ENCODE results near the gene TMX1. TPM values are rescaled to one million over a fixed set of nuclear protein-coding genes. Genes with fewer than 3 reads are reported as not detected.
"Not testable (repeated sequence)": the region's sequence is repeated elsewhere in the genome, so short reads cannot be mapped to it uniquely, and the experiment has no call there.

TMX1 gene
- total and polyA plus RNA-seq, 4 donors = 28.2 to 45.4 (median 38.0) TPM

GRCh38 chr14:51209457-51209856, 30.6 kb upstream of the TMX1 start:
- Histone ChIP-seq H3K4me1 (ENCODE audit: control insufficient read depth, insufficient read depth, low read length) (no peaks in the 10 kb centered on the region), H3K9me3 (ENCODE audit: control insufficient read depth, insufficient read depth, low read length) (no peaks in the 10 kb centered on the region), H3K4me3 (ENCODE audit: low read depth, low read length) (no peak overlapping the region), H3K27me3 (ENCODE audit: control insufficient read depth, insufficient read depth, low read length) (no peaks in the 10 kb centered on the region), H3K27ac (ENCODE audit: low read depth, low read length) (no peak overlapping the region), H3K36me3 (ENCODE audit: control insufficient read depth, insufficient read depth, low read length) (no peaks in the 10 kb centered on the region)
- WGBS (ENCODE audit: insufficient coverage) = 67% methylated on average over 1 of the region's 1 CpG
- no peak for DNase-seq (ENCODE audit: low read depth in 4 of 6, low spot score in 6 of 6)

GRCh38 chr14:51210594-51210993, 29.5 kb upstream of the TMX1 start:
- WGBS (ENCODE audit: insufficient coverage) = 67% methylated on average over 1 of the region's 1 CpG
- no peak for DNase-seq (ENCODE audit: low read depth in 4 of 6, low spot score in 6 of 6)
- Histone ChIP-seq H3K27me3 (ENCODE audit: control insufficient read depth, insufficient read depth, low read length) (no peaks in the 10 kb centered on the region), H3K36me3 (ENCODE audit: control insufficient read depth, insufficient read depth, low read length) (no peaks in the 10 kb centered on the region), H3K4me1 (ENCODE audit: control insufficient read depth, insufficient read depth, low read length) (no peaks in the 10 kb centered on the region), H3K27ac (ENCODE audit: low read depth, low read length) (no peak overlapping the region), H3K9me3 (ENCODE audit: control insufficient read depth, insufficient read depth, low read length) (no peaks in the 10 kb centered on the region), H3K4me3 (ENCODE audit: low read depth, low read length) (no peak overlapping the region)

- no peaks in the 10 kb centered on the region for H3K9me3 ChIP-seq (ENCODE audit: control insufficient read depth, insufficient read depth, low read length)
- H3K27ac ChIP-seq (ENCODE audit: low read depth, low read length) = no peak overlapping the region
Observed at GRCh38 chr14:51211149-51211548, 28.9 kb upstream of the TMX1 start.

GRCh38 chr14:51216602-51217001, 23.4 kb upstream of the TMX1 start:
- no peaks in the 10 kb centered on the region for H3K4me1 ChIP-seq (ENCODE audit: control insufficient read depth, insufficient read depth, low read length)
- H3K27ac ChIP-seq (ENCODE audit: low read depth, low read length) = no peak overlapping the region
- H3K36me3 ChIP-seq (ENCODE audit: control insufficient read depth, insufficient read depth, low read length) = no peaks in the 10 kb centered on the region
- no peaks in the 10 kb centered on the region for H3K9me3 ChIP-seq (ENCODE audit: control insufficient read depth, insufficient read depth, low read length)
- no peak overlapping the region for H3K4me3 ChIP-seq (ENCODE audit: low read depth, low read length)
- DNase-seq (ENCODE audit: low read depth in 4 of 6, low spot score in 6 of 6) = peak in 1 of 6 donors; percentile 47
- WGBS (ENCODE audit: insufficient coverage) = no CpG with 5 or more reads among the region's 1 CpG
- H3K27me3 ChIP-seq (ENCODE audit: control insufficient read depth, insufficient read depth, low read length) = no peaks in the 10 kb centered on the region

More at GRCh38 chr14:51211149-51211548, 28.9 kb upstream of the TMX1 start:
- no peak for DNase-seq (ENCODE audit: low read depth in 4 of 6, low spot score in 6 of 6)
- Histone ChIP-seq H3K27me3 (ENCODE audit: control insufficient read depth, insufficient read depth, low read length) (no peaks in the 10 kb centered on the region), H3K4me1 (ENCODE audit: control insufficient read depth, insufficient read depth, low read length) (no peaks in the 10 kb centered on the region), H3K36me3 (ENCODE audit: control insufficient read depth, insufficient read depth, low read length) (no peaks in the 10 kb centered on the region), H3K4me3 (ENCODE audit: low read depth, low read length) (no peak overlapping the region)

- H3K27me3 ChIP-seq (ENCODE audit: control insufficient read depth, insufficient read depth, low read length) = no peaks in the 10 kb centered on the region
- no peak overlapping the region for H3K27ac ChIP-seq (ENCODE audit: low read depth, low read length)
- DNase-seq (ENCODE audit: low read depth in 4 of 6, low spot score in 6 of 6) = peak; percentile 17 to 89 (median 46)
- no CpG with 5 or more reads among the region's 7 CpGs for WGBS (ENCODE audit: insufficient coverage)
- H3K4me1 ChIP-seq (ENCODE audit: control insufficient read depth, insufficient read depth, low read length) = no peaks in the 10 kb centered on the region
- H3K4me3 ChIP-seq (ENCODE audit: low read depth, low read length) = no peak overlapping the region
- no peaks in the 10 kb centered on the region for H3K36me3 ChIP-seq (ENCODE audit: control insufficient read depth, insufficient read depth, low read length)
- H3K9me3 ChIP-seq (ENCODE audit: control insufficient read depth, insufficient read depth, low read length) = no peaks in the 10 kb centered on the region
Observed at GRCh38 chr14:51219473-51220448, 20.3 kb upstream of the TMX1 start.

- no CpG with 5 or more reads among the region's 1 CpG for whole genome bisulfite sequencing (ENCODE audit: insufficient coverage)
- not testable (repeated sequence) for H3K27me3 ChIP-seq (ENCODE audit: control insufficient read depth, insufficient read depth, low read length); H3K9me3 ChIP-seq (ENCODE audit: control insufficient read depth, insufficient read depth, low read length); H3K36me3 ChIP-seq (ENCODE audit: control insufficient read depth, insufficient read depth, low read length); H3K4me1 ChIP-seq (ENCODE audit: control insufficient read depth, insufficient read depth, low read length); DNase-seq (ENCODE audit: low read depth in 4 of 6, low spot score in 6 of 6); H3K27ac ChIP-seq (ENCODE audit: low read depth, low read length); H3K4me3 ChIP-seq (ENCODE audit: low read depth, low read length)
Observed at GRCh38 chr14:51223463-51223862, 16.6 kb upstream of the TMX1 start.

- Histone ChIP-seq H3K36me3 (ENCODE audit: control insufficient read depth, insufficient read depth, low read length) (no peaks in the 10 kb centered on the region), H3K4me3 (ENCODE audit: low read depth, low read length) (no peak overlapping the region), H3K27ac (ENCODE audit: low read depth, low read length) (no peak overlapping the region), H3K9me3 (ENCODE audit: control insufficient read depth, insufficient read depth, low read length) (no peaks in the 10 kb centered on the region), H3K4me1 (ENCODE audit: control insufficient read depth, insufficient read depth, low read length) (no peaks in the 10 kb centered on the region), H3K27me3 (ENCODE audit: control insufficient read depth, insufficient read depth, low read length) (no peaks in the 10 kb centered on the region)
- WGBS (ENCODE audit: insufficient coverage) = no CpG with 5 or more reads among the region's 1 CpG
- no peak for DNase-seq (ENCODE audit: low read depth in 4 of 6, low spot score in 6 of 6)
Observed at GRCh38 chr14:51224551-51224950, 15.5 kb upstream of the TMX1 start.

GRCh38 chr14:51225751-51226150, 14.3 kb upstream of the TMX1 start:
- Histone ChIP-seq H3K4me3 (ENCODE audit: low read depth, low read length) (no peak overlapping the region), H3K27ac (ENCODE audit: low read depth, low read length) (no peak overlapping the region), H3K36me3 (ENCODE audit: control insufficient read depth, insufficient read depth, low read length) (no peaks in the 10 kb centered on the region), H3K27me3 (ENCODE audit: control insufficient read depth, insufficient read depth, low read length) (no peaks in the 10 kb centered on the region), H3K9me3 (ENCODE audit: control insufficient read depth, insufficient read depth, low read length) (no peaks in the 10 kb centered on the region), H3K4me1 (ENCODE audit: control insufficient read depth, insufficient read depth, low read length) (no peaks in the 10 kb centered on the region)
- DNase-seq (ENCODE audit: low read depth in 4 of 6, low spot score in 6 of 6) = no peak
- no CpG with 5 or more reads among the region's 2 CpGs for WGBS (ENCODE audit: insufficient coverage)

GRCh38 chr14:51228391-51228790, 11.7 kb upstream of the TMX1 start:
- Histone ChIP-seq H3K36me3 (ENCODE audit: control insufficient read depth, insufficient read depth, low read length) (no peaks in the 10 kb centered on the region), H3K4me1 (ENCODE audit: control insufficient read depth, insufficient read depth, low read length) (no peaks in the 10 kb centered on the region), H3K27me3 (ENCODE audit: control insufficient read depth, insufficient read depth, low read length) (no peaks in the 10 kb centered on the region), H3K27ac (ENCODE audit: low read depth, low read length) (no peak overlapping the region), H3K4me3 (ENCODE audit: low read depth, low read length) (no peak overlapping the region), H3K9me3 (ENCODE audit: control insufficient read depth, insufficient read depth, low read length) (no peaks in the 10 kb centered on the region)
- DNase-seq (ENCODE audit: low read depth in 4 of 6, low spot score in 6 of 6) = no peak

GRCh38 chr14:51228890-51229289, 11.2 kb upstream of the TMX1 start:
- no peaks in the 10 kb centered on the region for H3K9me3 ChIP-seq (ENCODE audit: control insufficient read depth, insufficient read depth, low read length)
- WGBS (ENCODE audit: insufficient coverage) = 60% methylated on average over 1 of the region's 1 CpG
- no peaks in the 10 kb centered on the region for H3K27me3 ChIP-seq (ENCODE audit: control insufficient read depth, insufficient read depth, low read length)
- no peaks in the 10 kb centered on the region for H3K4me1 ChIP-seq (ENCODE audit: control insufficient read depth, insufficient read depth, low read length)
- no peak overlapping the region for H3K4me3 ChIP-seq (ENCODE audit: low read depth, low read length)
- no peak overlapping the region for H3K27ac ChIP-seq (ENCODE audit: low read depth, low read length)
- no peaks in the 10 kb centered on the region for H3K36me3 ChIP-seq (ENCODE audit: control insufficient read depth, insufficient read depth, low read length)
- no peak for DNase-seq (ENCODE audit: low read depth in 4 of 6, low spot score in 6 of 6)

Measured in spinal cord (tissue), 10 donors.